Endodermal cell (in vitro differentiated cells): ENCODE measurements around the gene KRT32. TPM values are rescaled to one million over a fixed set of nuclear protein-coding genes. Genes with fewer than 3 reads are reported as not detected.

Experiments
- DNase-seq: peaks from one replicate; pipeline ENCODE4 v3.0.0-alpha.2; 2017
- H3K27ac ChIP-seq: 2 replicates; pipeline ENCODE4 v1.5.1; 2013; ENCODE audit warnings: mild to moderate bottlenecking, low read depth, low read length, moderate library complexity
- H3K27me3 ChIP-seq: 2 replicates; pipeline ENCODE4 v1.6.1; 2013; ENCODE audit warnings: mild to moderate bottlenecking, low read length, moderate library complexity; ENCODE audit not compliant: insufficient read depth, control insufficient read depth, poor library complexity, severe bottlenecking
- H3K36me3 ChIP-seq: 2 replicates; pipeline ENCODE4 v1.7.0; 2013; ENCODE audit warnings: mild to moderate bottlenecking, low read length, moderate library complexity; ENCODE audit not compliant: control insufficient read depth, insufficient read depth
- H3K4me1 ChIP-seq: one replicate; pipeline ENCODE4 v1.7.0; 2013; ENCODE audit warnings: low read length; ENCODE audit not compliant: control insufficient read depth, insufficient read depth
- H3K4me3 ChIP-seq: 2 replicates; pipeline ENCODE4 v1.5.1; 2013; ENCODE audit warnings: mild to moderate bottlenecking, low read length, moderate library complexity
- H3K9ac ChIP-seq: 2 replicates; pipeline ENCODE4 v1.6.1; 2013; ENCODE audit warnings: mild to moderate bottlenecking, low read length, moderate library complexity; ENCODE audit not compliant: poor library complexity, severe bottlenecking; ENCODE audit errors: extremely low read depth
- H3K9me3 ChIP-seq: 2 replicates; pipeline ENCODE4 v1.6.1; 2013; ENCODE audit warnings: mild to moderate bottlenecking, low read length, moderate library complexity; ENCODE audit not compliant: control insufficient read depth
- H3K27ac Mint-ChIP-seq: 2 replicates; pipeline ENCODE4 v1.8.0; 2020; ENCODE audit warnings: mixed read lengths
- H3K27me3 Mint-ChIP-seq: 2 replicates; pipeline ENCODE4 v1.8.0; 2021; ENCODE audit warnings: mild to moderate bottlenecking, mixed read lengths; ENCODE audit not compliant: insufficient read depth
- H3K36me3 Mint-ChIP-seq: 2 replicates; pipeline ENCODE4 v1.8.0; 2020; ENCODE audit warnings: low read depth, mixed read lengths
- H3K4me1 Mint-ChIP-seq: 2 replicates; pipeline ENCODE4 v1.8.0; 2020; ENCODE audit warnings: mixed read lengths
- H3K4me3 Mint-ChIP-seq: 2 replicates; pipeline ENCODE4 v1.8.0; 2020; ENCODE audit warnings: mild to moderate bottlenecking, moderate library complexity, mixed read lengths
- H3K9me3 Mint-ChIP-seq: 2 replicates; pipeline ENCODE4 v1.8.0; 2020; ENCODE audit warnings: mild to moderate bottlenecking, mixed read lengths
- WGBS, 2 experiments: methylation state at CpG; one replicate each; pipeline versions ENCODE4 v1.1.5 to v1.1.7; 2013; ENCODE audit warnings: missing lambda C conversion rate in 2 of 2, mixed read lengths in 1 of 2; ENCODE audit not compliant: insufficient coverage in 1 of 2, insufficient read length in 1 of 2; 5-methylcytosine and 5-hydroxymethylcytosine counted together
- long read RNA-seq, 4 experiments: library from polyadenylated mRNA in 2 of 4; library from RNA in 1 of 4; library from capped mRNA in 1 of 4; stranded (forward) in 3 of 4; unstranded in 1 of 4; transcript quantifications; one replicate each; pipeline ENCODE4 v2.0.0, GENCODE V29; 2020 to 2021; ENCODE audit warnings: inconsistent platforms in 1 of 4
- polyA plus RNA-seq, 2 experiments: library from polyadenylated mRNA; stranded (reverse); fragments of 50-300 nt; gene quantifications; one replicate each; pipeline ENCODE4 v1.2.3, GENCODE V29; 2013
- total RNA-seq, 2 donors: library from RNA; stranded (reverse); fragmentation: NEBNext Ultra II Directional in 1 of 2; extraction: Animal tissue kit (Norgen Biotek cat#: 25700) in 1 of 2; gene quantifications; 2 replicates in 1 of 2; 3 replicates in 1 of 2; pipeline ENCODE4 v1.2.1, GENCODE V29; 2021
- TF ChIP-seq, protein P1 (sequence below): fragments of 200-600 bp; sonication (generic); conservative IDR thresholded peaks from 2 replicates; pipeline ENCODE4 v1.5.0; 2021; ENCODE audit warnings: antibody characterized with exemption, mild to moderate bottlenecking

Gene KRT32
- total RNA-seq, result not detected
- polyA plus RNA-seq (2013, experiment 1 of 2), result not detected
- not detected for polyA plus RNA-seq (2013, experiment 2 of 2)
- long read RNA-seq, experiment 1, result 0 reads
- long read RNA-seq, experiment 2, result 0 reads
- long read RNA-seq, experiment 3, result 0 reads
- long read RNA-seq, experiment 4, result 0 reads

DNA sequence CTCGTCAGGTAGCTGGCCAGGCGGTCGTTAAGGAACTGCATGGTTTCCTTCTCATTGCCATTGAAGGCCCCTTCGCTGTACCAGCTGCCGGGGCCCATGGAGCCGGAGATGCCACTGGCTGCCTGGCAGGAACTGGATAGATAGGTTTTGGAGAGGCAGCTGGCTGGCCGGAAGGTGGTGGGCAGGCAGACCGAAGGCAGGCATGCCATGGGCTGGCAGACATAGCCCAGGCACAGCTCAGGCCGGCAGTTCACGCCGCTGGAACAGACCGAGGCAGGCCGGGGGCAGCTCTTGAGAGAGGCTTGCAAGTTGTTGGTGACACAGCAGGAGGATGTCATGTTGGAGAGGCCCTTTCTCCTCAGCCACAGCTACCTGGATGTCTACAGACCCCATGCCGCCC is at the start of gene KRT32:
Gene KRT32 (minus strand): TSS at position 399 of the 400 bp plus-strand sequence. CDS start 61 bp downstream, at position 338.
- no peak within 1 kb of the TSS for H3K27ac ChIP-seq
- H3K4me3 ChIP-seq, result no peak within 1 kb of the TSS
- no peak for DNase-seq
- peaks cover 3% of the 10 kb centered on the region for H3K9me3 Mint-ChIP-seq
- no peak within 1 kb of the TSS for H3K9ac ChIP-seq
- H3K4me1 Mint-ChIP-seq, result no peaks in the 10 kb centered on the region
- no peaks in the 10 kb centered on the region for H3K27me3 ChIP-seq
- H3K36me3 Mint-ChIP-seq, result no peaks in the 10 kb centered on the region
- peaks cover 1% of the 10 kb centered on the region for H3K27me3 Mint-ChIP-seq
- no peak within 1 kb of the TSS for H3K27ac Mint-ChIP-seq
- peaks cover 8% of the 10 kb centered on the region for H3K9me3 ChIP-seq
- no peaks in the 10 kb centered on the region for H3K36me3 ChIP-seq
- WGBS, 2 experiments, result 90 to 93% methylated on average over 5 to 14 of the region's 14 CpGs
- TF ChIP-seq, protein P1, sequence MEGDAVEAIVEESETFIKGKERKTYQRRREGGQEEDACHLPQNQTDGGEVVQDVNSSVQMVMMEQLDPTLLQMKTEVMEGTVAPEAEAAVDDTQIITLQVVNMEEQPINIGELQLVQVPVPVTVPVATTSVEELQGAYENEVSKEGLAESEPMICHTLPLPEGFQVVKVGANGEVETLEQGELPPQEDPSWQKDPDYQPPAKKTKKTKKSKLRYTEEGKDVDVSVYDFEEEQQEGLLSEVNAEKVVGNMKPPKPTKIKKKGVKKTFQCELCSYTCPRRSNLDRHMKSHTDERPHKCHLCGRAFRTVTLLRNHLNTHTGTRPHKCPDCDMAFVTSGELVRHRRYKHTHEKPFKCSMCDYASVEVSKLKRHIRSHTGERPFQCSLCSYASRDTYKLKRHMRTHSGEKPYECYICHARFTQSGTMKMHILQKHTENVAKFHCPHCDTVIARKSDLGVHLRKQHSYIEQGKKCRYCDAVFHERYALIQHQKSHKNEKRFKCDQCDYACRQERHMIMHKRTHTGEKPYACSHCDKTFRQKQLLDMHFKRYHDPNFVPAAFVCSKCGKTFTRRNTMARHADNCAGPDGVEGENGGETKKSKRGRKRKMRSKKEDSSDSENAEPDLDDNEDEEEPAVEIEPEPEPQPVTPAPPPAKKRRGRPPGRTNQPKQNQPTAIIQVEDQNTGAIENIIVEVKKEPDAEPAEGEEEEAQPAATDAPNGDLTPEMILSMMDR, result no peak
- H3K4me1 ChIP-seq, result no peaks in the 10 kb centered on the region
- no peak within 1 kb of the TSS for H3K4me3 Mint-ChIP-seq

DNA sequence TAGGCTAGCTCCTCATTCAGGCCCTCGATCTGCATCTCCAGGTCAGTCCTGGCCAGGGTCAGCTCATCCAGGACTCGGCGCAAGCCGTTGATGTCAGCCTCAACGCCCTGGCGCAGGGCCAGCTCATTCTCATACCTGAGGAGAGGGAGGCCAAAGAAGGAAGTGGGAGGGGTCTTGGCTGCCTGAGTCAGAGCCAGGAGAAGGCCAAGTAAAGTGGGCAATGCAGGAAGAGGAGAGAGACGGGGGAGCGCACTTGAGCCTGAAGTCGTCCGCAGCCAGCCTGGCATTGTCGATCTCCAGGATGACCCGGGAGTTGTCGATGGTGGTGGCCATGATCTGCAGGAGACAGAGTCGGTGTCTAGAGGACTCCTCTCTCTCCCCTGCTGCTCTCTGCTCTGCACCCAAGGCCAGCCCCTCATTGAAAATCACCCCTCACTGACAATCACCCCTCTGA is 49.7 kb upstream of the KRT32 start:
- TF ChIP-seq, protein P1, result no peak
- H3K4me3 ChIP-seq, result no peak overlapping the region
- Mint-ChIP-seq H3K27me3 (no peaks in the 10 kb centered on the region), H3K9me3 (no peaks in the 10 kb centered on the region), H3K36me3 (no peaks in the 10 kb centered on the region), H3K27ac (no peak overlapping the region), H3K4me1 (peaks cover 19% of the 10 kb centered on the region), H3K4me3 (no peak overlapping the region)
- no peaks in the 10 kb centered on the region for H3K36me3 ChIP-seq
- no peaks in the 10 kb centered on the region for H3K4me1 ChIP-seq
- 92 to 93% methylated on average over 10 to 14 of the region's 14 CpGs for WGBS, 2 experiments
- H3K27me3 ChIP-seq, result no peaks in the 10 kb centered on the region
- H3K9me3 ChIP-seq, result no peaks in the 10 kb centered on the region
- no peak overlapping the region for H3K27ac ChIP-seq
- DNase-seq, result no peak
- H3K9ac ChIP-seq, result no peak overlapping the region

DNA sequence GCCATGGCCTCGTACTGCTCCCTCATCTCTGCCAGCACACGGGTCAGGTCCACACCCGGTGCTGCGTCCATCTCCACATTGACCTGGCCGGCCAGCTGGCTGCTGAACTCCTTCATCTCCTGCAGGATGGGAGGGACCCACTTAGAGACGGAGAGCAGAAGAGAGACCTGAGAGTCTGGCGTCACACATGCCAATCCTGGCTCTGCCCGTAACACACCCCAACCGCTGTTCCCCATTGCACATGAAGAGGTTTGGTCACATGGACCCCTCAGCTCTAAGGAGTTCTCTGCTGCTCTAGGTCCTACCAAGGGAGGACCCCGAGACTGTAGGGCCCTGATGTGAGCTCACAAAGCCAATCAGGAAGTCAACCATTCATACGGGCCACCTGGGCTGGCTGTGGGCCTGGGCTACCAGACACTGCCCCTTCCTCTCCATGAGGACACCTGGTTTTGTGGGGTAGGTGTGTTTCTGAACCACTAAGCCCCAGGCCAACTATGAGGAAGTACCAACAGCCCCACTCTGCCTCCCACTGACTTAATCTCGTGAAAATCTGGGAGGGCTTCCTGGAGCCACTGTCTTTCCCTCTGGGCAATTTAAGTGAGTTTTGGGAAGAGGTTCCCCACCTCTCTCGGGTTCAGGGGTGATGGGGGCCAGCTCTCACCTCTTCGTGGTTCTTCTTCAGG is 49.1 kb upstream of the KRT32 start:
- H3K36me3 Mint-ChIP-seq, result no peaks in the 10 kb centered on the region
- Histone ChIP-seq H3K9me3 (no peaks in the 10 kb centered on the region), H3K27ac (no peak overlapping the region), H3K9ac (no peak overlapping the region), H3K36me3 (no peaks in the 10 kb centered on the region), H3K4me1 (no peaks in the 10 kb centered on the region), H3K4me3 (no peak overlapping the region), H3K27me3 (no peaks in the 10 kb centered on the region)
- DNase-seq, result no peak
- H3K9me3 Mint-ChIP-seq, result no peaks in the 10 kb centered on the region
- H3K4me1 Mint-ChIP-seq, result peaks cover 14% of the 10 kb centered on the region
- H3K4me3 Mint-ChIP-seq, result no peak overlapping the region
- H3K27ac Mint-ChIP-seq, result no peak overlapping the region
- no peaks in the 10 kb centered on the region for H3K27me3 Mint-ChIP-seq
- WGBS, 2 experiments, result 90 to 95% methylated on average over 13 to 14 of the region's 14 CpGs
- TF ChIP-seq, protein P1, result no peak
